Measurements from ENCODE around the gene FAF2.
A peak's percentile ranks its signal among the peaks of the same experiment; 100 is the strongest.

FAF2 gene

DNA sequence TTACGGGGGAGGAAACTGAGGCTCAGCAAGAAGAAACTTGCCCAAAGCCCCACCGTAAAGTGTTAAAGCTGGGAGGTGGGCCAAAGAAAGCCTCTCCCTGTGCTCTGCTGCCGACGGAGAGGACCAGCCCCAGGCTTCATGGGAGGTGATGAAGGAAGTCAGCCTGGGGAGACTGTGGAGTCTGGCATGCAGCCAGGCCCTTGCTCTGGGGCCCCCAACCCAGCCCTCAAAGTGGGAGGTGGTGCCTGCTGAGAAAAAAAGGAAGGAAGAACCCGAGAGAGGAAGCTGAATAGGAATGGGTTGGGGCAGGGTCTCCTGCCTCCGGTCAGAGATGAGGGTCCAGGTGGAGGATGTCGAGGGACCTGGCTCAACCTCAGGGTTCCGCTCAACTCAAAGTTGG lies 85.2 kb downstream of the FAF2 start:
- TF ChIP-seq, protein P1, sequence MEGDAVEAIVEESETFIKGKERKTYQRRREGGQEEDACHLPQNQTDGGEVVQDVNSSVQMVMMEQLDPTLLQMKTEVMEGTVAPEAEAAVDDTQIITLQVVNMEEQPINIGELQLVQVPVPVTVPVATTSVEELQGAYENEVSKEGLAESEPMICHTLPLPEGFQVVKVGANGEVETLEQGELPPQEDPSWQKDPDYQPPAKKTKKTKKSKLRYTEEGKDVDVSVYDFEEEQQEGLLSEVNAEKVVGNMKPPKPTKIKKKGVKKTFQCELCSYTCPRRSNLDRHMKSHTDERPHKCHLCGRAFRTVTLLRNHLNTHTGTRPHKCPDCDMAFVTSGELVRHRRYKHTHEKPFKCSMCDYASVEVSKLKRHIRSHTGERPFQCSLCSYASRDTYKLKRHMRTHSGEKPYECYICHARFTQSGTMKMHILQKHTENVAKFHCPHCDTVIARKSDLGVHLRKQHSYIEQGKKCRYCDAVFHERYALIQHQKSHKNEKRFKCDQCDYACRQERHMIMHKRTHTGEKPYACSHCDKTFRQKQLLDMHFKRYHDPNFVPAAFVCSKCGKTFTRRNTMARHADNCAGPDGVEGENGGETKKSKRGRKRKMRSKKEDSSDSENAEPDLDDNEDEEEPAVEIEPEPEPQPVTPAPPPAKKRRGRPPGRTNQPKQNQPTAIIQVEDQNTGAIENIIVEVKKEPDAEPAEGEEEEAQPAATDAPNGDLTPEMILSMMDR (IDR thresholded peaks at IDR 0.05; ENCODE audit: low read depth, low read length, missing control alignments), result no peak
- H3K4me3 ChIP-seq (ENCODE audit: low read depth, low read length), result peak overlapping the region; percentile 92
- no peak for DNase-seq (ENCODE audit: low read depth)

DNA sequence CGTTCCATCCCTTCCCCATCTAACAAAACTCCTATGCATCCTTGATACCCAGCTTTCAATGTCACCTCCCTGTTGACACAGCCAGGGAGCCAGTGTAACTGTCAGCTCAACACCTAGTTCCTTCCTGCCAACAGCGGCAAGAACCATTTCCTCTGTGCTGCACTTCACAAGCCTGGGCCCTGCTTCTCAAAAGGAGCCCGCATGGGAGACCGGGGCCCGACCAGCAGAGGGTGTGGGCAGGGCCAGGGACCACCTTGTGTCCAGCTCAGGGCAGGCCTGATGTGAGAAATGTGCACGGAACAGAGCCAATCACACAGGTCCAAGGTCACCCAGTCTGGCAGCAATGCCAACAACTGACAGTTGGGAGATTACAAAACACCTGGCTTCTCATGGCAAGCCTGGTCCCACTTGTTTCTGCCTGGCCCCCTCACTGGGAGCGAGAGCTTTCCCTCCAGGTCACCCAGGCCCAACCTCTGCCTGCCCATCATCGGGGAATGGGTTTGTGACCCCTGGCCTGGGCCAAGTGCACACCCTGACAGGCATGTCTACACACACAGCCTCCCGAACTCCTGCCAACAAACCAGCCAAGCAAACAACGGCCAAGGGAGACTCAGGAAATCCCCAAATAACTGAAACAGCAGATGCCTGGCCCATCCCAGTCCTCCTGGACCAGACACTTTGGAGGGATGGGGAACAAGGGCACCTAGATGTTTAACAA lies 85.9 kb downstream of the FAF2 start:
- no peak for DNase-seq (ENCODE audit: low read depth)
- TF ChIP-seq, protein P1 (IDR thresholded peaks at IDR 0.05; ENCODE audit: low read depth, low read length, missing control alignments), result peak; percentile 6
- peak overlapping the region; percentile 92 for H3K4me3 ChIP-seq (ENCODE audit: low read depth, low read length)

DNA sequence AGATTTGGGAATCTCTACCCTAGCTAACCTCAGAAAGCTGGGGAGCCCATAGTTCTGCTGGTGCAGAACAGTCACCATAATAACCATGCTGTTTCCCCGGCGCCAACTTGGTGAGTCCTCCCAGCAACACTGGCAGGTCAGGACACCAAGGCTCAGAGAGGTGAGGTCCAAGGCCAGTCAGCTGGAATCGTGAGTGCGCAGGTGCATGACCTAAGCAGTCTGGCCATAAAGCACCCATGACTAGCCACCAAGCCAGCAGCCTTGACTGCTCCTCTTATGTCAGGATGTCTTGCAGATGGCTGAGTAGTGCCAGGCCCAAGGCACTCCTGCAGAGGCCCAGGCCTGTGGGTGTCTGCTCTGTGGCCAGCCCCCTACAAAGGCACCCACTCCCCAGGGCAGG lies 86.5 kb downstream of the FAF2 start:
- no peak for DNase-seq (ENCODE audit: low read depth)
- TF ChIP-seq, protein P1 (IDR thresholded peaks at IDR 0.05; ENCODE audit: low read depth, low read length, missing control alignments), result no peak
- H3K4me3 ChIP-seq (ENCODE audit: low read depth, low read length), result peak overlapping the region; percentile 92

DNA sequence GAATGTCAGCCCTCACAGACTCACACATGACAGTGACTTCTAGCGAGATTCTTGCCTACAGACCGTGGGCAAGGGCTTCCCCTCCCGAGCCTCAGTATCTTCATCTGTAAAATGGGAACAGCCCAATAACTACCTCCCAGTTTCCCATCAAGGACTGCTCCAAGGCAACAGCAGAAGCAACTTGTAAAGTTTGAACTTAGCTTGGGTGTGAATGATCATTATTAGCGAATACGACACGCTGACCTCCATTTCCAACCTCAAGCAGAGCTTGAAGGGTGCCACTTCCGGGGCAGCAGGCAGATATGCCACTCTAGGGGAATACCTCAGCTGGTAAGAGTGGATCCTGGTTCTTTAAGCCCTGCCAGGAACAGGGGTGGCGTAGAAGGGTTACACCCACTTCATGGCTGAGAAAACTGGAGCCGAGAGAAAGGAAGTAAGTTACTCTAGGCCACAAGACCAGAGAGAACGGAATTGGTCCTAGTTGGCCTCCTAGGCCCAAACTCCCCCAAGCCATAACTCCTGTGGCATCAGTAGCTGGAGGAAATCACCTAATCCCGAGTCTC lies 87.0 kb downstream of the FAF2 start:
- H3K4me3 ChIP-seq (ENCODE audit: low read depth, low read length), result peak overlapping the region; percentile 92
- TF ChIP-seq, protein P1 (IDR thresholded peaks at IDR 0.05; ENCODE audit: low read depth, low read length, missing control alignments), result no peak
- DNase-seq (ENCODE audit: low read depth), result no peak

DNA sequence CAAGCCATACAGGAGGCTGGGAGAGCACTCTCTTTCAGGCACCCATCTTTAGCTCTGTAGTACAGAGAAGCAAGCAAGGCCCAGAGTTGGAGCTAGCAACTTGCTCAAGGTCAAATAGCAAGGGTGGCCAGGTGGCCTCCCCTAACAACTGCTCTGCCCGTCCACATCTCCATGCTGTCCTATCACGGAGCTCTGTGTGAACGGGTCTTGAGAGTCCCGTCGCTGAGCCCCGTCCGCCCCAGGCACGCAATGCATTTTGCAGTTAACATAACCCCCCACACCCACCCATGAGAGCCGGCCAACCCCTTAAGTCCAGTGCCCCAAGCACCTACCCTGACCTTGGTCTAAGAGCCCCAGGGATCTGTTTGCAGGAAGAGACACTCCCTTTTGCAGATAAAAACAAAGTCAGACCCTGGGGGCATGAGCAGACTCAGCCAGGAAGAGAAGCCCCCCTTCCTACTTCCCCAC lies 87.5 kb downstream of the FAF2 start:
- DNase-seq (ENCODE audit: low read depth), result no peak
- H3K4me3 ChIP-seq (ENCODE audit: low read depth, low read length), result peak overlapping the region; percentile 92
- TF ChIP-seq, protein P1 (IDR thresholded peaks at IDR 0.05; ENCODE audit: low read depth, low read length, missing control alignments), result no peak

DNA sequence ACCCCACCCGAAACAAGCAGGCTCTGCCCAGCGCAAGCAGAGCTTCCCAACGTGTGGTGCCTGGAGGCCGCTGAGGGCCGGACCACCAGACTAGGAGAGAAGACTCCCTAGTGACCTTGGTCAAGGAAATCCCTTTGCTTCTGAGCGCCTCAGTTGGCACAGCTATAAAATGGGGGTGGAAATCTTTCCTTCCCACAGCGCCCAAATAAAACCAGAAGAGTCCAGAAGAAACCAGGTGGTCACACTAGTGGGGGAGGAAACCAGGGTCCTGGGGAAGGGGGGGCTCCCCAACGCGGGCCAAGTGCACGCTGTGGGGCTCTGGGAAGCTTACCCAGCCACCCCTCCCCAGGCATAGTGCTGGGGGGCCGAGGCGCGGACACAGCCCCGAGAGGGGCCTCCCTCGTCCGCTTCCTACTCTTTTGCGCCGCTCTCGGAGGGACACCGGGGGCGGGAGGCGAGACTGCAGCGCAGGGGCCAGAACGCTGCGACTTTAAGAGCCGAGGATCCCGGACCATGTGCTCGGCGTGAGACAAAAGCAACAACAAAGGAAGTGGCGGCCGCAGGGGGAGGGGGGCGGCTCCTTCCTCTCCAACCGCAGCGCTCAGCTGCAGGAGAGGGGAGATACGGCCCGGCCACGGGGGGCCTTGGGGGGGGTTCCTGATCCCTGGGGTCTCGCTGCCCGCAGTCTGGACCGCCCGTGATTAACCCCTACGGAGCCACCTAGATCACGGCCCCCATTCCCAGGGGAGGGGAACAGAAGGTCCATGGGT lies 88.1 kb downstream of the FAF2 start:
- TF ChIP-seq, protein P1 (IDR thresholded peaks at IDR 0.05; ENCODE audit: low read depth, low read length, missing control alignments), result no peak
- DNase-seq (ENCODE audit: low read depth), result no peak
- peak overlapping the region; percentile 92 for H3K4me3 ChIP-seq (ENCODE audit: low read depth, low read length)

All from GM12864 (cell line).